HEK293 (cell line): Measurements from ENCODE around the gene UBAP2.

Experiments
- CTCF ChIA-PET: fragments of 350-600 bp; formaldehyde crosslinking; extraction: SDS; loops from one replicate; lab custom pipeline; 2021; ENCODE audit warnings: antibody characterized with exemption; lab: Yijun Ruan, JAX
- POLR2A ChIA-PET: fragments of 300-600 bp; formaldehyde crosslinking; extraction: SDS; loops from one replicate; lab custom pipeline; 2020; ENCODE audit warnings: antibody characterized with exemption, inconsistent platforms; lab: Yijun Ruan, JAX
- H3K27ac ChIP-seq: fragments of 200-500 bp; sonication (Bioruptor generic); 2 replicates; pipeline ENCODE4 v1.5.1; 2014; ENCODE audit warnings: low read depth, low read length, control low read depth, inconsistent platforms; ENCODE audit errors: extremely low read depth
- H3K36me3 ChIP-seq, 2 experiments: fragments of 200-500 bp in 1 of 2; sonication (Bioruptor generic) in 1 of 2; 1 replicate in 1 of 2; 2 replicates in 1 of 2; pipeline ENCODE4 v1.5.1; 2014 to 2017; ENCODE audit warnings: inconsistent platforms in 2 of 2, low read length in 2 of 2; ENCODE audit not compliant: control insufficient read depth in 2 of 2, insufficient read depth in 1 of 2
- H3K4me1 ChIP-seq: fragments of 200-500 bp; sonication (Bioruptor generic); 2 replicates; pipeline ENCODE4 v1.5.1; 2014; ENCODE audit warnings: mild to moderate bottlenecking, low read length, inconsistent platforms; ENCODE audit not compliant: control insufficient read depth, insufficient read depth
- H3K4me3 ChIP-seq: 2 replicates; pipeline ENCODE4 v1.5.1; 2011; ENCODE audit warnings: low read depth, mild to moderate bottlenecking, control low read depth, low read length, moderate library complexity
- H3K9me3 ChIP-seq: fragments of 200-500 bp; sonication (Bioruptor generic); 2 replicates; pipeline ENCODE4 v1.5.1; 2014; ENCODE audit warnings: low read depth, low read length, inconsistent platforms; ENCODE audit not compliant: control insufficient read depth, insufficient read depth
- BCL11A ChIP-seq: fragments of 450-650 bp; formaldehyde crosslinking; IDR thresholded peaks from 2 replicates; pipeline ENCODE4 v1.5.1; 2016; ENCODE audit warnings: low read depth, missing biosample characterization, missing genetic modification characterization
- HOXC10 ChIP-seq: sonication (generic); formaldehyde crosslinking; IDR thresholded peaks from 2 replicates; pipeline ENCODE4 v1.8.1; 2023; ENCODE audit warnings: mild to moderate bottlenecking, missing genetic modification reagents
- REPIN1 ChIP-seq: fragments of 450-650 bp; formaldehyde crosslinking; IDR thresholded peaks from 2 replicates; pipeline ENCODE4 v1.5.1; 2017; ENCODE audit warnings: missing biosample characterization, missing genetic modification characterization, low read depth
- SP7 ChIP-seq: fragments of 450-650 bp; formaldehyde crosslinking; IDR thresholded peaks from 2 replicates; pipeline ENCODE4 v1.5.1; 2016; ENCODE audit warnings: missing biosample characterization, missing genetic modification characterization
- ZBTB17 ChIP-seq: fragments of 450-650 bp; formaldehyde crosslinking; IDR thresholded peaks from 2 replicates; pipeline ENCODE4 v1.5.1; 2016; ENCODE audit warnings: missing biosample characterization, missing genetic modification characterization
- ZNF132 ChIP-seq: fragments of 450-650 bp; formaldehyde crosslinking; IDR thresholded peaks from 2 replicates; pipeline ENCODE4 v1.5.1; 2017; ENCODE audit warnings: missing biosample characterization, missing genetic modification characterization, borderline replicate concordance
- ZNF146 ChIP-seq: fragments of 450-650 bp; formaldehyde crosslinking; IDR thresholded peaks from 2 replicates; pipeline ENCODE4 v1.5.1; 2016; ENCODE audit warnings: missing biosample characterization, missing genetic modification characterization
- ZNF174 ChIP-seq: fragments of 450-650 bp; formaldehyde crosslinking; IDR thresholded peaks from 2 replicates; pipeline ENCODE4 v1.5.0; 2017; ENCODE audit warnings: missing biosample characterization, mild to moderate bottlenecking, missing genetic modification characterization
- ZNF211 ChIP-seq: fragments of 450-650 bp; formaldehyde crosslinking; IDR thresholded peaks from 2 replicates; pipeline ENCODE4 v1.5.1; 2016; ENCODE audit warnings: low read depth, missing biosample characterization, missing genetic modification characterization
- ZNF23 ChIP-seq: fragments of 450-650 bp; formaldehyde crosslinking; IDR thresholded peaks from 2 replicates; pipeline ENCODE4 v1.5.1; 2016; ENCODE audit warnings: missing biosample characterization, missing genetic modification characterization, borderline replicate concordance
- ZNF433 ChIP-seq: fragments of 450-650 bp; formaldehyde crosslinking; IDR thresholded peaks from 2 replicates; pipeline ENCODE4 v1.5.1; 2016; ENCODE audit warnings: missing biosample characterization, missing genetic modification characterization, low read depth
- ZNF521 ChIP-seq: fragments of 450-650 bp; formaldehyde crosslinking; IDR thresholded peaks from 2 replicates; pipeline ENCODE4 v1.5.1; 2017; ENCODE audit warnings: missing biosample characterization, mild to moderate bottlenecking, missing genetic modification characterization
- ZNF561 ChIP-seq: fragments of 450-650 bp; IDR thresholded peaks from 2 replicates; pipeline ENCODE4 v1.5.1; 2018; ENCODE audit warnings: missing biosample characterization, missing genetic modification characterization, borderline replicate concordance
- ZNF600 ChIP-seq: fragments of 450-650 bp; formaldehyde crosslinking; IDR thresholded peaks from 2 replicates; pipeline ENCODE4 v1.5.1; 2016; ENCODE audit warnings: missing biosample characterization, missing genetic modification characterization
- ZNF701 ChIP-seq: fragments of 450-650 bp; formaldehyde crosslinking; IDR thresholded peaks from 2 replicates; pipeline ENCODE4 v1.5.1; 2016; ENCODE audit warnings: missing biosample characterization, missing genetic modification characterization
- ZNF76 ChIP-seq: fragments of 450-650 bp; formaldehyde crosslinking; IDR thresholded peaks from 2 replicates; pipeline ENCODE4; 2016; ENCODE audit warnings: low read depth, missing biosample characterization, missing genetic modification characterization, borderline replicate concordance
- ZNF776 ChIP-seq: fragments of 450-650 bp; formaldehyde crosslinking; IDR thresholded peaks from 2 replicates; pipeline ENCODE4 v1.5.0; 2017; ENCODE audit warnings: missing biosample characterization, missing genetic modification characterization, borderline replicate concordance
- ZNF791 ChIP-seq: fragments of 450-650 bp; formaldehyde crosslinking; IDR thresholded peaks from 2 replicates; pipeline ENCODE4 v1.5.1; 2016; ENCODE audit warnings: missing biosample characterization, missing genetic modification characterization
- ZNF830 ChIP-seq: fragments of 450-650 bp; IDR thresholded peaks from 2 replicates; pipeline ENCODE4 v1.5.0; 2018; ENCODE audit warnings: missing biosample characterization, missing genetic modification characterization, low read depth, mild to moderate bottlenecking, moderate library complexity
- ZSCAN30 ChIP-seq: fragments of 450-650 bp; IDR thresholded peaks from 2 replicates; pipeline ENCODE4 v1.5.1; 2018; ENCODE audit warnings: missing biosample characterization, mild to moderate bottlenecking, missing genetic modification characterization, moderate library complexity
- TF ChIP-seq, protein P1 (sequence below): fragments of 450-650 bp; formaldehyde crosslinking; IDR thresholded peaks from 2 replicates; pipeline ENCODE4 v1.5.1; 2016; ENCODE audit warnings: missing biosample characterization, missing genetic modification characterization
- TF ChIP-seq, protein P2 (sequence below): fragments of 450-650 bp; formaldehyde crosslinking; optimal IDR thresholded peaks from 2 replicates; pipeline ENCODE3; 2016; ENCODE audit warnings: missing biosample characterization, mild to moderate bottlenecking, missing genetic modification characterization
- TF ChIP-seq, protein P3 (sequence below): fragments of 450-650 bp; formaldehyde crosslinking; IDR thresholded peaks from 2 replicates; pipeline ENCODE4 v1.5.1; 2017; ENCODE audit warnings: missing biosample characterization, missing genetic modification characterization
- TF ChIP-seq, protein P4 (sequence below): fragments of 450-650 bp; formaldehyde crosslinking; IDR thresholded peaks from 2 replicates; pipeline ENCODE4 v1.5.1; 2016; ENCODE audit warnings: missing biosample characterization, missing genetic modification characterization
- TF ChIP-seq, protein P5 (sequence below): fragments of 450-650 bp; formaldehyde crosslinking; IDR thresholded peaks from 2 replicates; pipeline ENCODE4 v1.5.1; 2016; ENCODE audit warnings: missing biosample characterization, missing genetic modification characterization

The UBAP2 gene

DNA sequence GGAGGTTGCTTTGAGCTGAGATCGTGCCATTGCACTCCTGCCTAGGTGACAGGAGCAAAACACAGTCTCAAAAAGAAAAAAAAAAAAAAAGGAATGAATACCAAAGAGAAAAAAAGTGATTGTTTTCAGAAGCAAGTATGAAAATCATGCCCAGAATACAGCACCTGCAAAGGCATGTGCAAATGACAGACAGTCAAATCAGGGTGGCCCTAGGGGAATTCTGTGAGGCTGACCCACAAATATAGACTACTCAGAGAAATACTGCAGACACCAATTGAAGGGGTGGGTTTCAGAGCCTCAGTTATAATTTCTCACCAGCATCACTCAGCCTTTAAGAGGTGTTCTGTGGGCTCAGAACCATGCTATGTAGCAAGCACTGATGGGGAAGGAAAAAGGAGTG, 49.2 kb upstream of the UBAP2 start:
- Histone ChIP-seq H3K27ac (no peak overlapping the region), H3K4me3 (no peak overlapping the region), H3K36me3 (peaks cover 56 to 84% of the 10 kb centered on the region in 2 experiments), H3K9me3 (no peaks in the 10 kb centered on the region), H3K4me1 (no peaks in the 10 kb centered on the region)
- ChIA-PET CTCF (interaction anchor here (0.6 to 0.7 kb wide), 2 partner anchors 284 to 646 kb away, joined by 3 to 5 read pairs; no protein-coding TSS in a partner anchor), POLR2A (no interaction called here)
- TF ChIP-seq ZNF211 (tag by site-specific recombination) (no peak), ZNF132 (tag by site-specific recombination) (no peak), ZNF146 (tag by site-specific recombination) (no peak), ZNF561 (no peak), ZNF600 (tag by site-specific recombination) (no peak), SP7 (no peak), ZNF76 (tag by site-specific recombination) (no peak), ZNF521 (no peak), ZNF776 (tag by site-specific recombination) (no peak)
- TF ChIP-seq, protein P1, sequence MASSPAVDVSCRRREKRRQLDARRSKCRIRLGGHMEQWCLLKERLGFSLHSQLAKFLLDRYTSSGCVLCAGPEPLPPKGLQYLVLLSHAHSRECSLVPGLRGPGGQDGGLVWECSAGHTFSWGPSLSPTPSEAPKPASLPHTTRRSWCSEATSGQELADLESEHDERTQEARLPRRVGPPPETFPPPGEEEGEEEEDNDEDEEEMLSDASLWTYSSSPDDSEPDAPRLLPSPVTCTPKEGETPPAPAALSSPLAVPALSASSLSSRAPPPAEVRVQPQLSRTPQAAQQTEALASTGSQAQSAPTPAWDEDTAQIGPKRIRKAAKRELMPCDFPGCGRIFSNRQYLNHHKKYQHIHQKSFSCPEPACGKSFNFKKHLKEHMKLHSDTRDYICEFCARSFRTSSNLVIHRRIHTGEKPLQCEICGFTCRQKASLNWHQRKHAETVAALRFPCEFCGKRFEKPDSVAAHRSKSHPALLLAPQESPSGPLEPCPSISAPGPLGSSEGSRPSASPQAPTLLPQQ (tag by site-specific recombination): no peak
- TF ChIP-seq, protein P2, sequence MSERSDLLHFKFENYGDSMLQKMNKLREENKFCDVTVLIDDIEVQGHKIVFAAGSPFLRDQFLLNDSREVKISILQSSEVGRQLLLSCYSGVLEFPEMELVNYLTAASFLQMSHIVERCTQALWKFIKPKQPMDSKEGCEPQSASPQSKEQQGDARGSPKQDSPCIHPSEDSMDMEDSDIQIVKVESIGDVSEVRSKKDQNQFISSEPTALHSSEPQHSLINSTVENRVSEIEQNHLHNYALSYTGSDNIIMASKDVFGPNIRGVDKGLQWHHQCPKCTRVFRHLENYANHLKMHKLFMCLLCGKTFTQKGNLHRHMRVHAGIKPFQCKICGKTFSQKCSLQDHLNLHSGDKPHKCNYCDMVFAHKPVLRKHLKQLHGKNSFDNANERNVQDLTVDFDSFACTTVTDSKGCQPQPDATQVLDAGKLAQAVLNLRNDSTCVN (tag by site-specific recombination): no peak
- TF ChIP-seq, protein P3, sequence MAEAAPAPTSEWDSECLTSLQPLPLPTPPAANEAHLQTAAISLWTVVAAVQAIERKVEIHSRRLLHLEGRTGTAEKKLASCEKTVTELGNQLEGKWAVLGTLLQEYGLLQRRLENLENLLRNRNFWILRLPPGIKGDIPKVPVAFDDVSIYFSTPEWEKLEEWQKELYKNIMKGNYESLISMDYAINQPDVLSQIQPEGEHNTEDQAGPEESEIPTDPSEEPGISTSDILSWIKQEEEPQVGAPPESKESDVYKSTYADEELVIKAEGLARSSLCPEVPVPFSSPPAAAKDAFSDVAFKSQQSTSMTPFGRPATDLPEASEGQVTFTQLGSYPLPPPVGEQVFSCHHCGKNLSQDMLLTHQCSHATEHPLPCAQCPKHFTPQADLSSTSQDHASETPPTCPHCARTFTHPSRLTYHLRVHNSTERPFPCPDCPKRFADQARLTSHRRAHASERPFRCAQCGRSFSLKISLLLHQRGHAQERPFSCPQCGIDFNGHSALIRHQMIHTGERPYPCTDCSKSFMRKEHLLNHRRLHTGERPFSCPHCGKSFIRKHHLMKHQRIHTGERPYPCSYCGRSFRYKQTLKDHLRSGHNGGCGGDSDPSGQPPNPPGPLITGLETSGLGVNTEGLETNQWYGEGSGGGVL (tag by site-specific recombination): no peak
- TF ChIP-seq, protein P4, sequence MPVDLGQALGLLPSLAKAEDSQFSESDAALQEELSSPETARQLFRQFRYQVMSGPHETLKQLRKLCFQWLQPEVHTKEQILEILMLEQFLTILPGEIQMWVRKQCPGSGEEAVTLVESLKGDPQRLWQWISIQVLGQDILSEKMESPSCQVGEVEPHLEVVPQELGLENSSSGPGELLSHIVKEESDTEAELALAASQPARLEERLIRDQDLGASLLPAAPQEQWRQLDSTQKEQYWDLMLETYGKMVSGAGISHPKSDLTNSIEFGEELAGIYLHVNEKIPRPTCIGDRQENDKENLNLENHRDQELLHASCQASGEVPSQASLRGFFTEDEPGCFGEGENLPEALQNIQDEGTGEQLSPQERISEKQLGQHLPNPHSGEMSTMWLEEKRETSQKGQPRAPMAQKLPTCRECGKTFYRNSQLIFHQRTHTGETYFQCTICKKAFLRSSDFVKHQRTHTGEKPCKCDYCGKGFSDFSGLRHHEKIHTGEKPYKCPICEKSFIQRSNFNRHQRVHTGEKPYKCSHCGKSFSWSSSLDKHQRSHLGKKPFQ (tag by site-specific recombination): no peak

DNA sequence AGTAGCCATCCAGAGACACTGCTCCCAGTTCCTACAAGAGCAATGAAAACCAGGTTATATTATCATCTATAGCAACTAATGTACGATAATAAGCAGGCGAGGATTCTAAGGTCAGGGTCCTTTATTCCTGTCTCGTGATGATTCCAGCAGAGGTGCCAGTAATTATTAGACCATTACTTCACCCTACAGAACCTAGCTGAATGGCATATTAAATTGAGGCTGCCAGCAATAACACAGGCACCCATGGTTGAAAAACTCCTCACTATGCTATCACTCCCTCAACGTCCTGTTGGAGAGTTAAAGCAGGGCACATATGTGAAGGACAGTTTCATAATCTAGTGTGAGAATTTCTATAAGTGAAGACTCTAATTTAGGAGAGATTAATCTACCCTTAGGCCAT, 48.1 kb upstream of the UBAP2 start:
- POLR2A ChIA-PET: no interaction called here
- no peak overlapping the region for H3K27ac ChIP-seq
- no peak overlapping the region for H3K4me3 ChIP-seq
- H3K4me1 ChIP-seq: no peaks in the 10 kb centered on the region
- peaks cover 45 to 80% of the 10 kb centered on the region in 2 experiments for H3K36me3 ChIP-seq
- TF ChIP-seq HOXC10 (no peak), ZNF433 (tag by site-specific recombination) (no peak), ZNF830 (tag by site-specific recombination) (no peak), ZNF23 (tag by site-specific recombination) (no peak), ZSCAN30 (no peak), REPIN1 (no peak), ZNF174 (tag by site-specific recombination) (no peak), BCL11A (tag by site-specific recombination) (no peak), ZNF701 (tag by site-specific recombination) (no peak), ZBTB17 (tag by site-specific recombination) (no peak), ZNF791 (tag by site-specific recombination) (no peak)
- TF ChIP-seq, protein P5, sequence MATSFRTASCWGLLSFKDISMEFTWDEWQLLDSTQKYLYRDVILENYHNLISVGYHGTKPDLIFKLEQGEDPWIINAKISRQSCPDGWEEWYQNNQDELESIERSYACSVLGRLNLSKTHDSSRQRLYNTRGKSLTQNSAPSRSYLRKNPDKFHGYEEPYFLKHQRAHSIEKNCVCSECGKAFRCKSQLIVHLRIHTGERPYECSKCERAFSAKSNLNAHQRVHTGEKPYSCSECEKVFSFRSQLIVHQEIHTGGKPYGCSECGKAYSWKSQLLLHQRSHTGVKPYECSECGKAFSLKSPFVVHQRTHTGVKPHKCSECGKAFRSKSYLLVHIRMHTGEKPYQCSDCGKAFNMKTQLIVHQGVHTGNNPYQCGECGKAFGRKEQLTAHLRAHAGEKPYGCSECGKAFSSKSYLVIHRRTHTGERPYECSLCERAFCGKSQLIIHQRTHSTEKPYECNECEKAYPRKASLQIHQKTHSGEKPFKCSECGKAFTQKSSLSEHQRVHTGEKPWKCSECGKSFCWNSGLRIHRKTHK (tag by site-specific recombination): no peak
- H3K9me3 ChIP-seq: no peaks in the 10 kb centered on the region
- CTCF ChIA-PET: interaction anchor here (0.7 kb wide), 1 partner anchor 37 kb away, joined by 3 read pairs; no protein-coding TSS in a partner anchor
